HCT116 (cell line): ENCODE results near the gene ARAP1. TPM values are rescaled to one million over a fixed set of nuclear protein-coding genes. Genes with fewer than 3 reads are reported as not detected.
A peak's percentile ranks its signal among the peaks of the same experiment; 100 is the strongest.

ENCODE experiments used
- ATAC-seq: fragments of 200-7000 bp; cut with Tn5 transposase; 2 replicates; pipeline ENCODE4 v1.9.1; 2020; ENCODE audit warnings: mild to moderate bottlenecking, moderate library complexity
- BruUV-seq: library from RNA; stranded (reverse); fragments of 400-500 nt; replicated peaks from 2 replicates; lab custom pipeline; 2021; lab: Mats Ljungman, UMichigan
- CTCF ChIA-PET: fragments of 300-600 bp; sonication (Branson Sonifier 250); formaldehyde crosslinking; loops from one replicate; lab custom pipeline; 2021; ENCODE audit warnings: antibody characterized with exemption; lab: Charles Lee
- POLR2A ChIA-PET: fragments of 300-600, 350-600 bp; sonication (Branson Sonifier 250); formaldehyde crosslinking; loops from one replicate; lab custom pipeline; 2021; ENCODE audit warnings: antibody characterized with exemption; lab: Charles Lee
- RAD21 ChIA-PET, 2 experiments: fragments of 300-600 bp; sonication (Branson Sonifier 250); formaldehyde crosslinking; loops; one replicate each; lab custom pipeline; 2023; ENCODE audit warnings: low total read pairs in 2 of 2; ENCODE audit not compliant: uncharacterized antibody in 2 of 2, unreplicated experiment in 2 of 2, low non-redundant PET in 1 of 2; lab: Charles Lee
- DNase-seq: peaks from one replicate; pipeline ENCODE4 v3.0.0-alpha.2; 2010; ENCODE audit warnings: low read depth, low spot score
- H2AFZ ChIP-seq: fragments of 200-600 bp; shearing (Covaris generic), sonication (generic); 2 replicates; pipeline ENCODE4 v1.6.1; 2017; ENCODE audit warnings: low read depth, mixed run types, mixed read lengths, antibody characterized with exemption, low read length; ENCODE audit not compliant: poor library complexity, severe bottlenecking
- H3K27ac ChIP-seq: 2 replicates; pipeline ENCODE4 v1.5.1; 2012; ENCODE audit warnings: low read depth, low read length
- H3K27me3 ChIP-seq: fragments of 200-600 bp; sonication (generic); 2 replicates; pipeline ENCODE4 v1.6.1; 2016; ENCODE audit warnings: mixed run types, low read length, mixed read lengths; ENCODE audit not compliant: insufficient read depth
- H3K36me3 ChIP-seq, 2 experiments: fragments of 200-500 bp in 1 of 2; fragments of 200-600 bp in 1 of 2; sonication (Bioruptor generic) in 1 of 2; sonication (generic) in 1 of 2; 2 replicates each; pipeline versions ENCODE4 v1.5.1 to v1.6.1; 2014 to 2016; ENCODE audit warnings: low read length in 2 of 2, inconsistent platforms in 1 of 2, mixed read lengths in 1 of 2, mixed run types in 1 of 2; ENCODE audit not compliant: insufficient read depth in 2 of 2, control insufficient read depth in 1 of 2
- H3K4me1 ChIP-seq, 2 experiments: fragments of 200-600 bp in 1 of 2; sonication (generic) in 1 of 2; 2 replicates each; pipeline versions ENCODE4 v1.5.1 to v1.6.1; 2012 to 2017; ENCODE audit warnings: low read length in 2 of 2, inconsistent platforms in 1 of 2, mild to moderate bottlenecking in 1 of 2, mixed read lengths in 1 of 2, mixed run types in 1 of 2, moderate library complexity in 1 of 2; ENCODE audit not compliant: insufficient read depth in 2 of 2, control insufficient read depth in 1 of 2
- H3K4me2 ChIP-seq: fragments of 200-600 bp; sonication (generic); 2 replicates; pipeline ENCODE4 v1.6.1; 2017; ENCODE audit warnings: mixed run types, low read length, mixed read lengths
- H3K4me3 ChIP-seq, 2 experiments: fragments of 200-600 bp in 1 of 2; sonication (generic) in 1 of 2; replicated peaks in 1 of 2; 2 replicates each; pipeline ENCODE4 v1.5.1; 2011 to 2016; ENCODE audit warnings: low read length in 2 of 2, control low read depth in 1 of 2, low read depth in 1 of 2, mild to moderate bottlenecking in 1 of 2, mixed read lengths in 1 of 2, mixed run types in 1 of 2
- H3K79me2 ChIP-seq: fragments of 200-600 bp; sonication (generic); 2 replicates; pipeline ENCODE4 v1.6.1; 2017; ENCODE audit warnings: mild to moderate bottlenecking, mixed run types, low read length, moderate library complexity, mixed read lengths; ENCODE audit not compliant: insufficient read depth
- H3K9ac ChIP-seq: fragments of 200-600 bp; sonication (generic); 2 replicates; pipeline ENCODE4 v1.6.1; 2016; ENCODE audit warnings: low read length, mixed read lengths
- H3K9me2 ChIP-seq: fragments of 200-600 bp; sonication (generic), shearing (Covaris generic); 2 replicates; pipeline ENCODE4 v1.6.1; 2017; ENCODE audit warnings: mixed run types, mild to moderate bottlenecking, moderate library complexity; ENCODE audit not compliant: insufficient read depth
- H3K9me3 ChIP-seq, 2 experiments: fragments of 200-500 bp in 1 of 2; fragments of 200-600 bp in 1 of 2; sonication (Bioruptor generic) in 1 of 2; sonication (generic) in 1 of 2; 2 replicates each; pipeline ENCODE4 v1.6.1; 2014 to 2017; ENCODE audit warnings: low read length in 2 of 2, mixed read lengths in 2 of 2, inconsistent platforms in 1 of 2, low read depth in 1 of 2, mild to moderate bottlenecking in 1 of 2, mixed run types in 1 of 2, moderate library complexity in 1 of 2; ENCODE audit not compliant: control insufficient read depth in 1 of 2, insufficient read depth in 1 of 2
- H4K20me1 ChIP-seq: fragments of 200-600 bp; sonication (generic), shearing (Covaris generic); 2 replicates; pipeline ENCODE4 v1.6.1; 2017; ENCODE audit warnings: mixed run types, mild to moderate bottlenecking, moderate library complexity; ENCODE audit not compliant: insufficient read depth
- CBX3 ChIP-seq: IDR thresholded peaks from 2 replicates; pipeline ENCODE4 v1.6.1; 2012; ENCODE audit warnings: low read depth
- CEBPB ChIP-seq: IDR thresholded peaks from 2 replicates; pipeline ENCODE4 v1.6.1; 2012; ENCODE audit warnings: low read depth
- CTCF ChIP-seq, 3 experiments: fragments of 200-600 bp in 1 of 3; sonication (generic) in 1 of 3; IDR thresholded peaks in 2 of 3; conservative IDR thresholded peaks in 1 of 3; 2 replicates each; pipeline ENCODE4 v1.5.1; 2012 to 2017; ENCODE audit warnings: low read depth in 2 of 3, low read length in 2 of 3, antibody characterized with exemption in 1 of 3, borderline replicate concordance in 1 of 3, control low read depth in 1 of 3, mild to moderate bottlenecking in 1 of 3, mixed read lengths in 1 of 3, mixed run types in 1 of 3, moderate library complexity in 1 of 3; ENCODE audit not compliant: insufficient read depth in 1 of 3
- EGR1 ChIP-seq: IDR thresholded peaks from 2 replicates; pipeline ENCODE4 v1.6.1; 2012; ENCODE audit warnings: low read depth
- EZH2 ChIP-seq: fragments of 200-600 bp; sonication (generic); IDR thresholded peaks from 2 replicates; pipeline ENCODE4 v1.6.1; 2017; ENCODE audit warnings: antibody characterized with exemption, mixed run types
- EZH2phosphoT487 ChIP-seq: fragments of 200-600 bp; IDR thresholded peaks from 2 replicates; pipeline ENCODE4 v1.6.1; 2018; ENCODE audit warnings: antibody characterized with exemption, borderline replicate concordance
- FOSL1 ChIP-seq: IDR thresholded peaks from 2 replicates; pipeline ENCODE4 v1.6.1; 2012; ENCODE audit warnings: low read depth
- JUND ChIP-seq: IDR thresholded peaks from 2 replicates; pipeline ENCODE4 v1.6.1; 2012
- POLR2A ChIP-seq: IDR thresholded peaks from 2 replicates; pipeline ENCODE4 v1.7.0; 2011; ENCODE audit warnings: borderline replicate concordance; ENCODE audit not compliant: insufficient read depth, insufficient read length; ENCODE audit errors: extremely low read depth
- RAD21 ChIP-seq: IDR thresholded peaks from 2 replicates; pipeline ENCODE4 v1.6.1; 2012; ENCODE audit warnings: low read depth, mild to moderate bottlenecking
- SIN3A ChIP-seq: IDR thresholded peaks from 2 replicates; pipeline ENCODE4 v1.6.1; 2012; ENCODE audit warnings: low read depth
- SP1 ChIP-seq: IDR thresholded peaks from 2 replicates; pipeline ENCODE4 v1.6.1; 2012; ENCODE audit warnings: low read depth
- SRF ChIP-seq: IDR thresholded peaks from 2 replicates; pipeline ENCODE4 v1.6.1; 2012; ENCODE audit warnings: low read depth
- TCF7L2 ChIP-seq: IDR thresholded peaks from 2 replicates; pipeline ENCODE4 v1.7.0; 2011; ENCODE audit warnings: borderline replicate concordance, inconsistent platforms; ENCODE audit not compliant: insufficient read depth, insufficient read length; ENCODE audit errors: extremely low read depth
- YY1 ChIP-seq: IDR thresholded peaks from 2 replicates; pipeline ENCODE4 v1.6.1; 2011; ENCODE audit warnings: low read length, low read depth, moderate library complexity, mild to moderate bottlenecking; ENCODE audit not compliant: insufficient replicate concordance; ENCODE audit errors: extremely low read depth
- ZFX ChIP-seq: fragments of 450-650 bp; IDR thresholded peaks from 2 replicates; pipeline ENCODE4 v1.6.1; 2017
- ZNF274 ChIP-seq: fragments of 200-500 bp; sonication (Bioruptor generic); IDR thresholded peaks from 2 replicates; pipeline ENCODE4 v1.6.1; 2014; ENCODE audit warnings: mild to moderate bottlenecking, low read depth, low read length, inconsistent platforms
- intact Hi-C: fragments of 100-400 bp; cut with micrococcal nuclease; formaldehyde crosslinking; loops from 2 replicates; pipeline ENCODE4 v1.10.0; 2022
- total RNA-seq: library from RNA; stranded (reverse); gene quantifications from one replicate; pipeline ENCODE4 v1.2.1, GENCODE V29; 2021; ENCODE audit not compliant: unreplicated experiment
- TF ChIP-seq, protein P1 (sequence below): IDR thresholded peaks from 2 replicates; pipeline ENCODE4 v1.6.1; 2012
- TF ChIP-seq, protein P2 (sequence below): IDR thresholded peaks from 2 replicates; pipeline ENCODE4 v1.6.1; 2012
- TF ChIP-seq, protein P3 (sequence below): IDR thresholded peaks from 2 replicates; pipeline ENCODE4 v1.6.1; 2011; ENCODE audit warnings: mild to moderate bottlenecking, low read length, moderate library complexity; ENCODE audit not compliant: insufficient replicate concordance; ENCODE audit errors: extremely low read depth

The ARAP1 gene
- total RNA-seq, 1 experiment from 2014 or later, result 57.4 TPM

DNA sequence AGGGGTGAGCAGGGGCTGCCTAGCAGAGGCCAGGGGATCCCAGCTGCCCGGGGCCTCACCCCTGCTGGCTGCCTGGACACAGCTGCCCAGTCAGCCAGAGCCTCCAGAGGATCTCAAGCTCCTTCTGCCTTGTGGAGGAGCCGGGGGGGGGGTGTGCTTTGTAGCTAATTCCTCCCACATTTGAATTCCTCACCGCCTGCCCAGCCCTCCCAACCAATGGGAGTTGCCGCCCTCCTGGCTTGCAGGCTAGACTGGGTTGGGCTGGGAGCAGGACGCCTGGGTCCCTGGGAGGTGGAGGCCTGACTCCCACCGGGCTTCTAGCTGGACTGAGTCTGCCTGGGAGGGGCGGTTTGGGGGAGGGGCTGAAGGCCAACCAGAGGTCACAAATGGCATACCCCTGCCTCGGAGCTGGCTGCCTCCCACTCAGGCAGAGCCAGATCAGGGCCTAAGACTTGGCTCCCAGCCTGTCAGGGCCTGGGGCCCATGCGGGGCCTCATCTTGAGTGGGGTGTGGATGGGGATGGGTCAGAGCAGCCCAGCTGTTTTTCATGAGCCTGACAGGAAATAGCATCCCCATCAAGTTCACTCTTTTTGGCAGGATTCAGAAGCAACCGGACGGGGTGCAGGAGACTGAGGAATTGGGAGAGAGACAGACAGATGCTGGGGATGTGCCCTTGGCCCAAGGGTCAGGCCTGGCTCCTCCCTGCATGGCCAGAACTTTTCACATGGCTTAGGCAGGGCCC, 48.8 kb downstream of the ARAP1 start:
- Histone ChIP-seq H3K36me3 (peaks cover 0 to 2% of the 10 kb centered on the region in 2 experiments; a peak in 2 of 4 replicates), H3K9ac (no peak overlapping the region), H3K27ac (no peak overlapping the region), H3K9me3 (no peaks in the 10 kb centered on the region), H3K79me2 (no peaks in the 10 kb centered on the region), H3K4me2 (no peak overlapping the region), H3K9me2 (no peaks in the 10 kb centered on the region), H3K4me1 (peaks cover 3 to 19% of the 10 kb centered on the region in 2 experiments; a peak in 3 of 4 replicates), H4K20me1 (no peaks in the 10 kb centered on the region), H3K27me3 (no peaks in the 10 kb centered on the region), H2AFZ (no peak overlapping the region), H3K4me3 (no peak overlapping the region)
- TF ChIP-seq SIN3A, result no peak
- TF ChIP-seq EZH2phosphoT487, result no peak
- TF ChIP-seq, protein P1, sequence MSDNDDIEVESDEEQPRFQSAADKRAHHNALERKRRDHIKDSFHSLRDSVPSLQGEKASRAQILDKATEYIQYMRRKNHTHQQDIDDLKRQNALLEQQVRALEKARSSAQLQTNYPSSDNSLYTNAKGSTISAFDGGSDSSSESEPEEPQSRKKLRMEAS, result no peak
- no peak for TF ChIP-seq CEBPB
- no peak for TF ChIP-seq EGR1
- no peak for TF ChIP-seq RAD21
- TF ChIP-seq CBX3, result no peak
- no peak for TF ChIP-seq ZFX
- TF ChIP-seq CTCF (IDR thresholded peaks at IDR 0.05 in 2 of 3, conservative IDR thresholded peaks at IDR 0.05 in 1 of 3; ENCODE audit: borderline replicate concordance in 1 of 3, insufficient read depth in 1 of 3, low read depth in 2 of 3, low read length in 2 of 3), result no peak
- TF ChIP-seq SRF, result no peak
- TF ChIP-seq, protein P2, sequence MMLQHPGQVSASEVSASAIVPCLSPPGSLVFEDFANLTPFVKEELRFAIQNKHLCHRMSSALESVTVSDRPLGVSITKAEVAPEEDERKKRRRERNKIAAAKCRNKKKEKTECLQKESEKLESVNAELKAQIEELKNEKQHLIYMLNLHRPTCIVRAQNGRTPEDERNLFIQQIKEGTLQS, result no peak
- no peak for TF ChIP-seq JUND
- no peak for TF ChIP-seq TCF7L2
- TF ChIP-seq YY1, result no peak
- TF ChIP-seq, protein P3, sequence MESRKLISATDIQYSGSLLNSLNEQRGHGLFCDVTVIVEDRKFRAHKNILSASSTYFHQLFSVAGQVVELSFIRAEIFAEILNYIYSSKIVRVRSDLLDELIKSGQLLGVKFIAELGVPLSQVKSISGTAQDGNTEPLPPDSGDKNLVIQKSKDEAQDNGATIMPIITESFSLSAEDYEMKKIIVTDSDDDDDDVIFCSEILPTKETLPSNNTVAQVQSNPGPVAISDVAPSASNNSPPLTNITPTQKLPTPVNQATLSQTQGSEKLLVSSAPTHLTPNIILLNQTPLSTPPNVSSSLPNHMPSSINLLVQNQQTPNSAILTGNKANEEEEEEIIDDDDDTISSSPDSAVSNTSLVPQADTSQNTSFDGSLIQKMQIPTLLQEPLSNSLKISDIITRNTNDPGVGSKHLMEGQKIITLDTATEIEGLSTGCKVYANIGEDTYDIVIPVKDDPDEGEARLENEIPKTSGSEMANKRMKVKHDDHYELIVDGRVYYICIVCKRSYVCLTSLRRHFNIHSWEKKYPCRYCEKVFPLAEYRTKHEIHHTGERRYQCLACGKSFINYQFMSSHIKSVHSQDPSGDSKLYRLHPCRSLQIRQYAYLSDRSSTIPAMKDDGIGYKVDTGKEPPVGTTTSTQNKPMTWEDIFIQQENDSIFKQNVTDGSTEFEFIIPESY, result no peak
- TF ChIP-seq EZH2, result no peak
- no peak for TF ChIP-seq FOSL1
- TF ChIP-seq SP1, result no peak
- no peak for TF ChIP-seq ZNF274
- no peak for TF ChIP-seq POLR2A
- no TSS peak for BruUV-seq
- DNase-seq (no peak), ATAC-seq (0 out of 2 replicates have a peak, but pooled peaks have one; percentile 20)
- ChIA-PET RAD21 (no interaction called here), POLR2A (no interaction called here), CTCF (interaction anchor here (0.6 to 1.0 kb wide), 2 partner anchors 21 to 109 kb away, joined by 3 read pairs; no protein-coding TSS in a partner anchor)
- intact Hi-C loops, result no loop called here
